ENCODE results near the gene APBB2.

Gene APBB2

DNA sequence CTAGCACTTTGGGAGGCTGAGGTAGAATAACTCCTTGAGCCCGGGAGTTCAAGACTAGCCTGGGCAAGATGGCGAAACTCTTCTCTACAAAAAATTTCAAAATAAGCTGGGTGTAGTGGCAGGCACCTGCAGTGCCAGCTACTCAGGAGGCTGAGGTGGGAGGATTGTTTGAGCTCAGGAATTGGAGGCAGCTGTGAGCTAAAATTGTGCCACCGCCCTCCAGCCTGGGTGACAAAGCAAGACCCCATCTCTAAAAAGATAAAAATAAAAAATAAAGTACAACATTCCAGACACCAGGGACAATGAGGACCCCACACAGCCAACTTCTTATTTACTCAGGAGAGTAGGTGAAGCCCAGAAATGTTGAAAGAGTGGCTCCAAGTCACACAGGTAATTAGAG lies 53.0 kb downstream of the APBB2 start:
- no peak for TF ChIP-seq EZH2phosphoT487 (IDR thresholded peaks at IDR 0.05; ENCODE audit: borderline replicate concordance, low read length)
- TF ChIP-seq, protein P1, sequence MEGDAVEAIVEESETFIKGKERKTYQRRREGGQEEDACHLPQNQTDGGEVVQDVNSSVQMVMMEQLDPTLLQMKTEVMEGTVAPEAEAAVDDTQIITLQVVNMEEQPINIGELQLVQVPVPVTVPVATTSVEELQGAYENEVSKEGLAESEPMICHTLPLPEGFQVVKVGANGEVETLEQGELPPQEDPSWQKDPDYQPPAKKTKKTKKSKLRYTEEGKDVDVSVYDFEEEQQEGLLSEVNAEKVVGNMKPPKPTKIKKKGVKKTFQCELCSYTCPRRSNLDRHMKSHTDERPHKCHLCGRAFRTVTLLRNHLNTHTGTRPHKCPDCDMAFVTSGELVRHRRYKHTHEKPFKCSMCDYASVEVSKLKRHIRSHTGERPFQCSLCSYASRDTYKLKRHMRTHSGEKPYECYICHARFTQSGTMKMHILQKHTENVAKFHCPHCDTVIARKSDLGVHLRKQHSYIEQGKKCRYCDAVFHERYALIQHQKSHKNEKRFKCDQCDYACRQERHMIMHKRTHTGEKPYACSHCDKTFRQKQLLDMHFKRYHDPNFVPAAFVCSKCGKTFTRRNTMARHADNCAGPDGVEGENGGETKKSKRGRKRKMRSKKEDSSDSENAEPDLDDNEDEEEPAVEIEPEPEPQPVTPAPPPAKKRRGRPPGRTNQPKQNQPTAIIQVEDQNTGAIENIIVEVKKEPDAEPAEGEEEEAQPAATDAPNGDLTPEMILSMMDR (IDR thresholded peaks at IDR 0.05; ENCODE audit: low read depth, low read length, poor library complexity, severe bottlenecking) = no peak
- no peaks in the 10 kb centered on the region for H3K36me3 ChIP-seq (ENCODE audit: control insufficient read depth, low read length)
- H3K79me2 ChIP-seq (ENCODE audit: control insufficient read depth, low read length) = peaks cover 84% of the 10 kb centered on the region
- no peak overlapping the region for H3K27ac ChIP-seq (ENCODE audit: low read depth, low read length)
- H3K9me2 ChIP-seq (replicated peaks; ENCODE audit: control insufficient read depth, low read length) = no peaks in the 10 kb centered on the region
- no peaks in the 10 kb centered on the region for H3K9me3 ChIP-seq (ENCODE audit: control insufficient read depth, insufficient read depth, low read length)
- H3K4me3 ChIP-seq (ENCODE audit: low read length) = no peak overlapping the region
- H3K4me2 ChIP-seq (ENCODE audit: low read length) = no peak overlapping the region
- H4K20me1 ChIP-seq (ENCODE audit: control insufficient read depth, insufficient read depth, low read depth, low read length) = no peaks in the 10 kb centered on the region
- no peaks in the 10 kb centered on the region for H3F3A ChIP-seq (ENCODE audit: control insufficient read depth, insufficient read depth)
- no peaks in the 10 kb centered on the region for H3K27me3 ChIP-seq (ENCODE audit: control insufficient read depth, low read length)
- no peaks in the 10 kb centered on the region for H3K4me1 ChIP-seq (ENCODE audit: control insufficient read depth, low read length)

DNA sequence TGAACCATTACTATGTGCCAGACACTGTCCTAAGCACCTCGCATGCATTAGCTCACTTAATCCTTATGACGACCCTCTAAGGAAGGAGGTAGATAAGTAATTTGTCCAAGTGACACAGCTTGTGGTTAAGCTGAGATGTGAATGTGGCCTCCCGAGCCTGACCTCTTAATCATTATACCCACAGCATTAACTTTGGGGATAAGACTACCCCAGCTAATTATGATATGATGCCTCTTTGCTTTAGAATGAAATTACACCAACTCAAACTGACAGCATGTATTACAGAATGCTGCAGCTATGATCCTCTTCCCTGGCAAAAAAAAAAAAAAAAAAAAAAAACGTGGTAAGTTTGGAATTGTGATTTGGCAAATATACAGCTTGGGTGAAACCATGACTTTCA lies 53.5 kb downstream of the APBB2 start:
- no peak overlapping the region for H3K27ac ChIP-seq (ENCODE audit: low read depth, low read length)
- no peaks in the 10 kb centered on the region for H3K27me3 ChIP-seq (ENCODE audit: control insufficient read depth, low read length)
- H4K20me1 ChIP-seq (ENCODE audit: control insufficient read depth, insufficient read depth, low read depth, low read length) = no peaks in the 10 kb centered on the region
- no peaks in the 10 kb centered on the region for H3K9me2 ChIP-seq (replicated peaks; ENCODE audit: control insufficient read depth, low read length)
- H3K79me2 ChIP-seq (ENCODE audit: control insufficient read depth, low read length) = peaks cover 86% of the 10 kb centered on the region
- H3K4me1 ChIP-seq (ENCODE audit: control insufficient read depth, low read length) = no peaks in the 10 kb centered on the region
- H3F3A ChIP-seq (ENCODE audit: control insufficient read depth, insufficient read depth) = no peaks in the 10 kb centered on the region
- H3K4me3 ChIP-seq (ENCODE audit: low read length) = no peak overlapping the region
- H3K9me3 ChIP-seq (ENCODE audit: control insufficient read depth, insufficient read depth, low read length) = no peaks in the 10 kb centered on the region
- no peak overlapping the region for H3K4me2 ChIP-seq (ENCODE audit: low read length)
- H3K36me3 ChIP-seq (ENCODE audit: control insufficient read depth, low read length) = no peaks in the 10 kb centered on the region
- TF ChIP-seq, protein P1 (IDR thresholded peaks at IDR 0.05; ENCODE audit: low read depth, low read length, poor library complexity, severe bottlenecking) = no peak
- TF ChIP-seq EZH2phosphoT487 (IDR thresholded peaks at IDR 0.05; ENCODE audit: borderline replicate concordance, low read length) = no peak

DNA sequence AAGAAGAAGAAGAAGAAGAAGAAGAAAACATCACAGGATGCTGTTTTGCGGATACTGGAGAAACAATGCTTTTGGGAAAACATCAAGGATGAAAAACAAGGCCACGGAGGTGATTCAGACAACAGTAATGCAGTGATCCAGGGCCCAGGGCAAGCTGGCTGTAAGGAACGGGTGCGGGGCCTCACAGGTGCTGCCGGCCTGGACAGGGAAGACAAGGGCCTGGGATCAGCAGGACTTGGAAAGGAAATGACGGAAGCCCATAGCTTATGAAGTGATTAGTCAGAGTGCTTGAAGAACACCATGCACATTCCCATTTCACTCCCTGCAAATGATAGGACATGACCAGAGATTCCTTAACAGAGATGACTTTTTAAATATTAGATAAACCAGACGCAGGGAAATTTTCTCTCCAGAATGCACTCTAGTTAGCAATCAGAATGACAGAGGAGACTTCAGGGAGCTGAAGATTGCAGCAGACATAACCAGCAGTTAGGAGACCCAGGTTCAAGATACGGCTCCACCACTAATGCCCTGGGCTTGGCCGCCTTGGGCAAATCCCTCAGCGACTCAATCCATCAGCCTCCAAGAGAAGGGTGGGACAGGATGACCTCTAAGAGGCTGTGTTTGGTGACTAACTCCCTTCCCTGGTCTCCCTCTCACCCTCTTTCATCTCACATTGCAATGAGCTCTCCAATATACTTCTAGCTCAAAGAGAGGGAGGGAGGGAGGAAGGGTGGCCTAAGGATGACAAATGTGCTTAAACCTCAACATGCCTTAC lies 54.1 kb downstream of the APBB2 start:
- no peaks in the 10 kb centered on the region for H3K4me1 ChIP-seq (ENCODE audit: control insufficient read depth, low read length)
- H4K20me1 ChIP-seq (ENCODE audit: control insufficient read depth, insufficient read depth, low read depth, low read length) = no peaks in the 10 kb centered on the region
- no peak overlapping the region for H3K4me3 ChIP-seq (ENCODE audit: low read length)
- TF ChIP-seq, protein P1 (IDR thresholded peaks at IDR 0.05; ENCODE audit: low read depth, low read length, poor library complexity, severe bottlenecking) = no peak
- TF ChIP-seq EZH2phosphoT487 (IDR thresholded peaks at IDR 0.05; ENCODE audit: borderline replicate concordance, low read length) = no peak
- H3K9me2 ChIP-seq (replicated peaks; ENCODE audit: control insufficient read depth, low read length) = no peaks in the 10 kb centered on the region
- H3K9me3 ChIP-seq (ENCODE audit: control insufficient read depth, insufficient read depth, low read length) = no peaks in the 10 kb centered on the region
- H3K27me3 ChIP-seq (ENCODE audit: control insufficient read depth, low read length) = no peaks in the 10 kb centered on the region
- no peaks in the 10 kb centered on the region for H3F3A ChIP-seq (ENCODE audit: control insufficient read depth, insufficient read depth)
- no peaks in the 10 kb centered on the region for H3K36me3 ChIP-seq (ENCODE audit: control insufficient read depth, low read length)
- no peak overlapping the region for H3K4me2 ChIP-seq (ENCODE audit: low read length)
- no peak overlapping the region for H3K27ac ChIP-seq (ENCODE audit: low read depth, low read length)
- peaks cover 89% of the 10 kb centered on the region for H3K79me2 ChIP-seq (ENCODE audit: control insufficient read depth, low read length)

Measured in DOHH2 (cell line).